Activated CD4-positive, alpha-beta T cell treated with anti-CD3 and anti-CD28 coated beads for 36 hours (primary cell): Measurements from ENCODE around the gene RAPGEF1. TPM values are rescaled to one million over a fixed set of nuclear protein-coding genes. Genes with fewer than 3 reads are reported as not detected.

Experiments used
- ATAC-seq: fragments of 200-7000 bp; cut with Tn5 transposase; one replicate; pipeline ENCODE4 v1.10.0; 2021; ENCODE audit warnings: mild to moderate bottlenecking, moderate library complexity
- CTCF ChIA-PET: fragments of 350-600 bp; sonication (Branson Sonifier 250); formaldehyde crosslinking; loops from one replicate; lab custom pipeline; 2021; ENCODE audit warnings: antibody characterized with exemption; lab: Charles Lee
- POLR2A ChIA-PET: fragments of 350-600 bp; sonication (Branson Sonifier 250); formaldehyde crosslinking; loops from one replicate; lab custom pipeline; 2021; ENCODE audit warnings: antibody characterized with exemption, inconsistent platforms; lab: Charles Lee
- DNase-seq: peaks from one replicate; pipeline ENCODE4 v3.0.0-alpha.2; 2020
- H3K27ac Mint-ChIP-seq: one replicate; pipeline ENCODE4 v1.8.0; 2021; ENCODE audit warnings: mixed read lengths
- H3K27me3 Mint-ChIP-seq: one replicate; pipeline ENCODE4 v1.8.0; 2021; ENCODE audit warnings: mixed read lengths
- H3K36me3 Mint-ChIP-seq: one replicate; pipeline ENCODE4 v1.8.0; 2021; ENCODE audit warnings: low read depth, mixed read lengths
- H3K4me1 Mint-ChIP-seq: one replicate; pipeline ENCODE4 v1.8.0; 2021; ENCODE audit warnings: mixed read lengths
- H3K4me3 Mint-ChIP-seq: one replicate; pipeline ENCODE4 v1.8.0; 2021; ENCODE audit warnings: mild to moderate bottlenecking, moderate library complexity, mixed read lengths
- H3K9me3 Mint-ChIP-seq: one replicate; pipeline ENCODE4 v1.8.0; 2021; ENCODE audit warnings: low read depth, mixed read lengths
- intact Hi-C, 2 experiments: fragments of 100-400 bp; cut with DNase I in 1 of 2; cut with micrococcal nuclease in 1 of 2; formaldehyde crosslinking; loops; one replicate each; pipeline versions ENCODE4 v1.14.2 to v1.15.1; 2022 to 2024; cut with DNase I, micrococcal nuclease
- total RNA-seq, 2 experiments: library from RNA; stranded (reverse); gene quantifications; one replicate each; pipeline ENCODE4 v1.2.3, GENCODE V29; 2021

RAPGEF1 gene
- total RNA-seq, 2 experiments from 2014 or later: 86.7 to 108 TPM

- Mint-ChIP-seq H3K4me1 (no peaks in the 10 kb centered on the region), H3K36me3 (peaks cover 27% of the 10 kb centered on the region), H3K27me3 (no peaks in the 10 kb centered on the region), H3K4me3 (no peak overlapping the region), H3K27ac (no peak overlapping the region), H3K9me3 (no peaks in the 10 kb centered on the region)
- intact Hi-C loops: no loop called here
- CTCF ChIA-PET: no interaction called here
- POLR2A ChIA-PET: no interaction called here
- no peak for DNase-seq
- no peak for ATAC-seq
Observed at GRCh38 chr9:131608493-131609037, 131.3 kb downstream of the RAPGEF1 start.

DNA sequence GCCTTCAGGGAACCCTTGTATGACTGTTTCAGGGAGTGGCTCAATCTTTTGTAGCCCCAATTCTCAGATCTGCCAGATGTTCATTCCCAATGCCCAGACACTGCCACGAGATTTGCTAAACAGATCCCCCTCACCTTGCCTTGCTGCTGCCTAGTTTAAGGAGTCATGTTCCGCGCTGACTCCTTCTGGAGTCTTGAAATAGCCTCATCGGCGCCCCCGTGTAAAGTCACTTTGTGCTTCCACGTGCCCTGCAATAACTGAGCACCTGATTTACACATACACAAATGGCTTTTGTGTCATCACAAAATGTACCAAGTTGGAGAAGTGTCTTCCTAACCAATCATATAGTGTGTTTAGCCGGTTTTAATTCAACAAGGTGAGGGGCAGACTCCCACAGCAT is 132.3 kb downstream of the RAPGEF1 start:
- ChIA-PET CTCF (no interaction called here), POLR2A (no interaction called here)
- Mint-ChIP-seq H3K27me3 (no peaks in the 10 kb centered on the region), H3K27ac (no peak overlapping the region), H3K9me3 (no peaks in the 10 kb centered on the region), H3K4me1 (no peaks in the 10 kb centered on the region), H3K36me3 (peaks cover 22% of the 10 kb centered on the region), H3K4me3 (no peak overlapping the region)
- intact Hi-C loops: no loop called here
- ATAC-seq (no peak), DNase-seq (no peak)

GRCh38 chr9:131606896-131607567 is 132.8 kb downstream of the RAPGEF1 start:
- H3K4me3 Mint-ChIP-seq: no peak overlapping the region
- POLR2A ChIA-PET: no interaction called here
- intact Hi-C loops: no loop called here
- CTCF ChIA-PET: no interaction called here
- no peaks in the 10 kb centered on the region for H3K27me3 Mint-ChIP-seq
- DNase-seq (no peak), ATAC-seq (peak; percentile 19)
- H3K9me3 Mint-ChIP-seq: no peaks in the 10 kb centered on the region
- H3K27ac Mint-ChIP-seq: no peak overlapping the region
- no peaks in the 10 kb centered on the region for H3K4me1 Mint-ChIP-seq
- peaks cover 26% of the 10 kb centered on the region for H3K36me3 Mint-ChIP-seq

DNA sequence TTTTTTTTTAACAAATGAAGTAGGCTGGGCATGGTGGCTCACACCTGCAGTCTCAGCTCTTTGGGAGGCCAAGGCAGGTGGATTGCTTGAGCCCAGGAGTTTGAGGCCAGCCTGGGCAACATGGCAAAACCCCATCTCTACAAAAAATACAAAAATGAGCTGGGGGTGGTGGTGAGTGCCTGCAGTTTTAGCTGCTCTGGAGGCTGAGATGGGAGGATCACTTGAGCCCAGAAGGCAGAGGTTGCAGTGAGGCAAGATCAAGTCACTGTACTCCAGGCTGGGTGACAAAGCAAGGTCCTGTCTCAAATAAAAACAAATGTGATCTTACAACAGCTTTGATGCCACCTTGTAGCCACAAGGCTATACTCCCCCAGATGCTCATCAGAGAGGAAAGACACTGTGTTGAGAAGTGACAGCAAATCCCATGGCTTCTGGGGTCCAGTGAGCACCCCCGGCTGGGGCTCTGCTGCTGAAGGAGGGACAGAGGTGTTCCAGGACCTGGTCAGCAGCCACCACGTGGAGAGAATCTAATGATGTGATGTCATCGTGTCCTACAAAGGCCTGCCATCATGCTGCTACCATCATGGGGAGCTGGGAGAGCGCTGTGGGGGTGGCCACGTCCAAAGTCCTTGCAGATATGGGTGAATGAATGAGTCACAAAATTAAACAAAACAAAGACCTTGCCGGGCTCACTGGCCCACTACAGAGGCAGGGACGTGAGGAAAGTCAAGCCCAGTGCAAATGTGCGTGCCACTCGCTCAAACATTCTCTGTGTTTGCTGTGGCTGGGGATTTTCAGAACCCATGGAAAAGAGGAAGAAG is 133.9 kb downstream of the RAPGEF1 start:
- no peaks in the 10 kb centered on the region for H3K9me3 Mint-ChIP-seq
- ATAC-seq (no peak), DNase-seq (no peak)
- H3K4me3 Mint-ChIP-seq: no peak overlapping the region
- intact Hi-C loops: no loop called here
- ChIA-PET CTCF (interaction anchor here (0.7 kb wide), 1 partner anchor 138 kb away, joined by 3 read pairs; no protein-coding TSS in a partner anchor), POLR2A (interaction anchor here (0.6 to 0.7 kb wide), 2 partner anchors 215 to 1240 kb away, joined by 3 read pairs; no protein-coding TSS in a partner anchor)
- H3K4me1 Mint-ChIP-seq: no peaks in the 10 kb centered on the region
- peak overlapping the region; percentile 23 for H3K27ac Mint-ChIP-seq
- peaks cover 27% of the 10 kb centered on the region for H3K36me3 Mint-ChIP-seq
- no peaks in the 10 kb centered on the region for H3K27me3 Mint-ChIP-seq

GRCh38 chr9:131603711-131604439 is 136.0 kb downstream of the RAPGEF1 start:
- DNase-seq (no peak), ATAC-seq (no peak)
- ChIA-PET POLR2A (no interaction called here), CTCF (no interaction called here)
- Mint-ChIP-seq H3K36me3 (peaks cover 30% of the 10 kb centered on the region), H3K4me3 (no peak overlapping the region), H3K27me3 (no peaks in the 10 kb centered on the region), H3K4me1 (no peaks in the 10 kb centered on the region), H3K9me3 (no peaks in the 10 kb centered on the region), H3K27ac (no peak overlapping the region)
- intact Hi-C loops: no loop called here

- no peak overlapping the region for H3K27ac Mint-ChIP-seq
- POLR2A ChIA-PET: no interaction called here
- CTCF ChIA-PET: interaction anchor here (1.0 to 1.5 kb wide), 2 partner anchors 39 to 74 kb away, joined by 3 to 4 read pairs; no protein-coding TSS in a partner anchor
- H3K27me3 Mint-ChIP-seq: no peaks in the 10 kb centered on the region
- H3K36me3 Mint-ChIP-seq: peaks cover 32% of the 10 kb centered on the region
- H3K4me3 Mint-ChIP-seq: no peak overlapping the region
- H3K9me3 Mint-ChIP-seq: no peaks in the 10 kb centered on the region
- no peaks in the 10 kb centered on the region for H3K4me1 Mint-ChIP-seq
- intact Hi-C loops: no loop called here
- no peak for DNase-seq
- ATAC-seq: no peak
Observed at GRCh38 chr9:131603199-131603598, 136.7 kb downstream of the RAPGEF1 start.

- intact Hi-C loops: no loop called here
- no peaks in the 10 kb centered on the region for H3K27me3 Mint-ChIP-seq
- ChIA-PET CTCF (interaction anchor here (0.7 to 1.7 kb wide), 4 partner anchors 23 to 144 kb away, joined by 3 to 5 read pairs (median 4); no protein-coding TSS in a partner anchor), POLR2A (no interaction called here)
- peaks cover 33% of the 10 kb centered on the region for H3K36me3 Mint-ChIP-seq
- no peaks in the 10 kb centered on the region for H3K9me3 Mint-ChIP-seq
- DNase-seq: no peak
- no peaks in the 10 kb centered on the region for H3K4me1 Mint-ChIP-seq
- no peak overlapping the region for H3K4me3 Mint-ChIP-seq
- no peak overlapping the region for H3K27ac Mint-ChIP-seq
- no peak for ATAC-seq
Observed at GRCh38 chr9:131601683-131602181, 138.1 kb downstream of the RAPGEF1 start.

GRCh38 chr9:131598121-131598520 is 141.8 kb downstream of the RAPGEF1 start:
- ChIA-PET CTCF (interaction anchor here (0.6 kb wide), 3 partner anchors 146 to 655 kb away, joined by 3 to 4 read pairs (median 4); no protein-coding TSS in a partner anchor), POLR2A (no interaction called here)
- intact Hi-C loops: no loop called here
- no peak overlapping the region for H3K4me3 Mint-ChIP-seq
- H3K36me3 Mint-ChIP-seq: peaks cover 19% of the 10 kb centered on the region
- no peak overlapping the region for H3K27ac Mint-ChIP-seq
- ATAC-seq (no peak), DNase-seq (no peak)
- H3K27me3 Mint-ChIP-seq: no peaks in the 10 kb centered on the region
- no peaks in the 10 kb centered on the region for H3K9me3 Mint-ChIP-seq
- H3K4me1 Mint-ChIP-seq: no peaks in the 10 kb centered on the region

DNA sequence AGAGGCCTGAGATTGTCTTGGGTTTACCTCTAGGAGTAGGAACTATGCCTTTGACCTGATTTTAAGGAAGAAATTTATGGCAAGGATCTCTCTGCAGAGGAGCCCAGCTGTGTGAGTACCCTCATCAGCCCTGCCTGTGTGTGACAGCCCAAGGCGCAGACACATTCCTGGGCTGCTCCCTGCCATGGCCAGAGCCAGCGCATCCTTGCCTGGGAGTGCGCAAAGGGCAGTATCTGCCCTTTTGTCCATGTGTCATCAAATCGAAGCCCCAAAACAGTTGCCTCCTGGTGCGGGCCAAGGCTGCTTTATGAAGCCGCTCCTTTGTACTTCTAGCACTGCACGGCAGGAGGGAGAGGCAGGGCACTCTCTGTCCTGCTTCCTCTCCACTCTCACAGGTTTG is 142.6 kb downstream of the RAPGEF1 start:
- Mint-ChIP-seq H3K27ac (no peak overlapping the region), H3K4me1 (no peaks in the 10 kb centered on the region), H3K9me3 (no peaks in the 10 kb centered on the region), H3K36me3 (peaks cover 18% of the 10 kb centered on the region), H3K27me3 (no peaks in the 10 kb centered on the region), H3K4me3 (no peak overlapping the region)
- ChIA-PET POLR2A (no interaction called here), CTCF (interaction anchor here (0.6 kb wide), 1 partner anchor 21 kb away, joined by 3 read pairs; no protein-coding TSS in a partner anchor)
- DNase-seq: no peak
- intact Hi-C loops: no loop called here
- ATAC-seq: no peak

- intact Hi-C loops: no loop called here
- peaks cover 3% of the 10 kb centered on the region for H3K4me1 Mint-ChIP-seq
- no peaks in the 10 kb centered on the region for H3K27me3 Mint-ChIP-seq
- CTCF ChIA-PET: no interaction called here
- DNase-seq (no peak), ATAC-seq (no peak)
- H3K36me3 Mint-ChIP-seq: peaks cover 13% of the 10 kb centered on the region
- no peak overlapping the region for H3K27ac Mint-ChIP-seq
- POLR2A ChIA-PET: no interaction called here
- H3K9me3 Mint-ChIP-seq: no peaks in the 10 kb centered on the region
- no peak overlapping the region for H3K4me3 Mint-ChIP-seq
Observed at GRCh38 chr9:131596430-131596743, 143.5 kb downstream of the RAPGEF1 start.
